NCI-H2029 treated with DMSO at 0.1 percent for 48 hours (cell line): Measurements from ENCODE around the gene TFAP2E.

Experiments used
- DNase-seq: peaks from one replicate; lab custom pipeline; 2025; lab: John Stamatoyannopoulos, UW

Gene TFAP2E

DNA sequence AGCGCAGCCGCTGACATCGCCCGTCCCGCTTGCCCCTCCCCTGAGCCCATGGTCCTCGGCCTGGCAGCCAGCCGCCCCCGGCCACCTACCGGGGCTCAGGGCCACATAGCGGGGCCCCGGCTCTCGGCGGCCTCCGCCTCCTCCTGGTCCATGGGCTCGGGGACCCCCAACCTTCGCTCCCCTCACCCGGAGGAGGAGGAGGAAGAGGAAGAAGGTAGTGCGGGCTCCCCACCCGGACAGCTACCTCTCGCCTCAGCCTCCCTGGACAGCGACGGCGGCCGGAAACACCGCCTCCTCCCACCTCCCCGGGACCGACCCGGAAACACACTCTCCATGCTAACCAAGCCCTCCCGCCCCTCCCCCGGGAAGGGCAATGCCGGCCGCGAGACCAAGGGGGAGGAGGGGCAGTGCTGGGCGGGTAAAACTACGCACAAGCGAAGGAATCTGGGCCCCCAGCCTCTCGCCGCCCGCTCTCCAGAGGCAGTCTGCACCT is 15.9 kb upstream of the TFAP2E start, which contains the start of gene KIAA0319L:
Gene KIAA0319L, minus strand, starts transcription at position 286 of the 493 bp plus-strand sequence. CDS start 2,912 bp downstream, outside the sequence.
- DNase-seq, result peak; percentile 59

DNA sequence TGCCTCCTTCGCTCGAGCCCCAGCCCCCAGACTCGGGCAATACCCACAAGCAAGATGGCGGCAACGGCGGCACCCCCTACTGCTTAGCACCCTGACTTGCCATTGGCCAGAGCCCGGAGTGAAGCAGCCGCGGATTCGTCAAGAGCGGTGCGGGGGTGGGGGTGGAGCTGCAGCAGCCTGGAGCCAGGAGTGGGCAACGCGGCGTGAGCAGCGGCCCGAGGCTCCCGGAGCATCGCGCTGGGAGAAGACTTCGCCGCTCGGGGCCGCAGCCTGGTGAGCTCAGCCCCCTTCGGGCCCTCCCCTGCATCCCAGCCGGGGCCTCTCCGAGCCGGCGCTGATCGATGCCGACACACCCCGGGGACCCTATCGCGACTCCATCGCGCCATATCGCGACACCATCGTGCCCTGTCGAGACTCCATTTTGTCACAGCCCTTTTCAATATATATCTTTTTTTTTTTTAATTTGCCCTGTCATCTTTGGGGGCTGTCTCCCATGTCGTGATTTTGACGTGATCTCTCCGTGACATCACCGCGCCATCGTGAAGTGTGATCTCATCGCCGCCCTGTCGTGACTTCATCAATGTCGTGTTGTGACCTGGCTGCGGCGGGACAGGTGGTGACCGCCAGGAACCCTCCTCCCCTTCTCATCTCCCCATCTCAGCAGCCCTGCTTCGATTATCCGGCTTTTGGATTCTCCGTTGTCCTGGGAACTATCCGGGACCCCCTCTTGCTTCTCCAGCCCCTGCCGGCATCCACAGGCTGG is 15.3 kb upstream of the TFAP2E start, which contains the start of gene NCDN:
Gene NCDN, plus strand, starts transcription at position 189 of the 763 bp plus-strand sequence. Its CDS starts 392 bp downstream, at position 581.
- DNase-seq, result peak; percentile 79

DNA sequence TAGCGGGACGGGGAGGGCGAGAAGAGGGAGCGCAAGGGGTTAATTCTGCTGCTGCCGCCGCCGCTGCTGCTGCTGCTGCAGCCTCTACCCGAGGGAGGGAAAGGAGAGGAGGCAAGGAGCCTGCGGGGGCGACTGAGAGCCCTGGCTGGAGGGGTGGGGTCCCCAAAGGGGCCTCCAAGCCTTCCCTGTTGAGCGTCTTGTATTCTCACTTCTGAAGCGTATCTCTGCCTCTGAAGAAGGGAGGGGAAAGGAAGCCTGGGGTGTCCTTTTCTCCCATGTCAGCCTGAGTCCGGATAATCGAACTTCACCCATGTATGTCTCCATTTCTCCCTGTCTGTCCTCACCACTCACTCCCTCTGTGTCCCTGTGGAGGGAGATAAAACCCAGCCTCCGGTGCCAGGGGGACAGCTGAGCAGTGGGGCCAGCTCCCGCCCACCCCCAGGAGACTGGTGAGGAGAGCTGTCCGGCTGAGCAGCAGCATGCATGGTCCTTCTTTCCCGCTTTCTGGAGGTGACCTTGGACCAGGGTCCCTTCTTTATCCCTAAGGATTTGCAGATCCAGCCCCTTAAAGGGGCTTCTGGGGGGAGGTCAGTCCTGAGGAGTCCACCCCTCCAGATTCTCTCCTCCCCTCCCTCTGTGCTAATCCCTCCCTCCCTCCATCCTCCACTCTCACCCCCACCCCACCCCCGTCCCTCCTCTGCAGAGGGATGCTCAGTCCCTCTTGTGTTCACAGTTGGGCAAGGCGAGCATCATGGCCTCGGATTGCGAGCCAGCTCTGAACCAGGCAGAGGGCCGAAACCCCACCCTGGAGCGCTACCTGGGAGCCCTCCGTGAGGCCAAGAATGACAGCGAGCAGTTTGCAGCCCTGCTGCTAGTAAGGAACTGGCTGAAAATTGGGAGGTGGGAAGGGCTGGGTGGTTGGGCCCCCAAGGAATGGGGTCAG is 14.5 kb upstream of the TFAP2E start:
- no peak for DNase-seq

DNA sequence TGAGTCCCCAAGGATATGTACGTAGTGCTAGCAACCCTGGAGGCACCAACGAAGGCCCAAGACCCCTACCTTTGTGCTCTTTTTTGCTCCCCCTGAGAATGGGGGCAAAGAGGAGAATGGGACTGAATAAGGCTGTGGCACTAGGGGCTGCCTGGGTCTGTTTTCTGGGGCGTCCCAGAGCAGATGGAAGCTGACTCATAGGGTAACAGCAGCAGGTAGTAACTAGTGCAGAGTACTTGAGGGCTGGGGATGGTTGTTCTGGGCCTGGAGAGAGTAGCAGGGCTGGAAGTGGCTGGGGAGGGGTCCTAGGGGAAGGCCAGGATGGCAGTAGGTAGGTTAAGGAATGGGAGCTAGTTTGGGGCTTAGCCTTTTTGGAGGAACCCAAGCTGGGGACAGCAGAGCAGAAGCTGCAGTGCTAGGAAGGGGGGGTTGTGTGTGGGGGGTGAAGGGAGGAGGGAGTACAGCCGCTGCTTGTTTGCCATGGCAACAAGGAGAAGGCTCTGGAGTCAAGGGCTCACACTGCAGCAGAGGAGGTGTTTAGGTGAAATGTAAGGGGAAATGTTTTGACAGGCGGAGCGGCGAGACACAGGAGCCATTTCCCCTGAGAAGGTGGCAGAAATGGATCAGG is 13.7 kb upstream of the TFAP2E start:
- DNase-seq, result no peak

DNA sequence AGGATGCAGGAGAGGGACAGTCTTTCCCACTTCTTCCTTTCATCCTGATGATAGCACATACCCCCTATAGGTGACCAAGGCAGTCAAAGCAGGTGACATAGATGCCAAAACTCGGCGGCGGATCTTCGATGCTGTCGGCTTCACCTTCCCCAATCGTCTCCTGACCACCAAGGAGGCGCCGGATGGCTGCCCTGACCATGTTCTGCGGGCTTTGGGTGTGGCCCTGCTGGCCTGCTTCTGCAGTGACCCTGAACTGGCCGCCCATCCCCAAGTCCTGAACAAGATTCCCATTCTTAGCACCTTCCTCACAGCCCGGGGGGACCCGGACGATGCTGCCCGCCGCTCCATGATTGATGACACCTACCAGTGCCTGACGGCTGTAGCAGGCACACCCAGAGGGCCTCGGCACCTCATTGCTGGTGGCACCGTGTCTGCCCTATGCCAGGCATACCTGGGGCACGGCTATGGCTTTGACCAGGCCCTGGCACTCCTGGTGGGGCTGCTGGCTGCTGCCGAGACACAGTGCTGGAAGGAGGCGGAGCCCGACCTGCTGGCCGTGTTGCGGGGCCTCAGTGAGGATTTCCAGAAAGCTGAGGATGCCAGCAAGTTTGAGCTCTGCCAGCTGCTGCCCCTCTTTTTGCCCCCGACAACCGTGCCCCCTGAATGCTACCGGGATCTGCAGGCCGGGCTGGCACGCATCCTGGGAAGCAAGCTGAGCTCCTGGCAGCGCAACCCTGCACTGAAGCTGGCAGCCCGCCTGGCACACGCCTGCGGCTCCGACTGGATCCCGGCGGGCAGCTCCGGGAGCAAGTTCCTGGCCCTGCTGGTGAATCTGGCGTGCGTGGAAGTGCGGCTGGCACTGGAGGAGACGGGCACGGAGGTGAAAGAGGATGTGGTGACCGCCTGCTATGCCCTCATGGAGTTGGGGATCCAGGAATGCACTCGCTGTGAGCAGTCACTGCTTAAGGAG is 12.6 kb upstream of the TFAP2E start:
- DNase-seq, result peak; percentile 17

DNA sequence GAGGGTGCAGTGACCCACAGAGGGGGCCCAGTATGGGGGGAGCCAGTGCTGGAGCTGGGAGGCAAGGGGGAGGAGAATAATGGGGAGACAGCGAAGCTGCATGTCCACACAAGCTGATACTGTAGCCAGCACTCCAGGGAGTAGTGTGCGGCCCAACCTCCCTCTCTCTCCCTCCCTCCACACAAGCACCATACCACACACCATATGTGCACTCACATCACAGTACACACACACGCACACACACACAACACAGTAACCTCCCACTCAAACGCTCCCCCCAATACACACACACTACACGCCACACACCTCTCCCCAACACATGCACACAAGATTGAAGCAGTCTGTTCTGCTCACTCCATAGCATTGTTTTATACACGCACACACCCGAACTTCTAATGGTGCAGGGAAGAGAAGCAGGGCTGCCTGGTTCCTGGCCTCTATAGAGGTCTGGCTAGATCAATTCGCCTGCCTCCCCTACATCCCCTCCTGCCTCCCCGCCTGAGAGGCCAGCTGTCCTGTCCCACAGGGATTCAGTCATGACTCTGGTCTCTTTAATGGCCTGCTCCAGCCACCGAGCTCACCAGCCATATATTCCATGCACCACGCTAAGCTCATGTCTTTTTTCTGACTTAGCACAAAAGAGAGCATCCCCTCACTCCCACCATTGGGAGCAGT is 11.7 kb upstream of the TFAP2E start:
- DNase-seq, result no peak

DNA sequence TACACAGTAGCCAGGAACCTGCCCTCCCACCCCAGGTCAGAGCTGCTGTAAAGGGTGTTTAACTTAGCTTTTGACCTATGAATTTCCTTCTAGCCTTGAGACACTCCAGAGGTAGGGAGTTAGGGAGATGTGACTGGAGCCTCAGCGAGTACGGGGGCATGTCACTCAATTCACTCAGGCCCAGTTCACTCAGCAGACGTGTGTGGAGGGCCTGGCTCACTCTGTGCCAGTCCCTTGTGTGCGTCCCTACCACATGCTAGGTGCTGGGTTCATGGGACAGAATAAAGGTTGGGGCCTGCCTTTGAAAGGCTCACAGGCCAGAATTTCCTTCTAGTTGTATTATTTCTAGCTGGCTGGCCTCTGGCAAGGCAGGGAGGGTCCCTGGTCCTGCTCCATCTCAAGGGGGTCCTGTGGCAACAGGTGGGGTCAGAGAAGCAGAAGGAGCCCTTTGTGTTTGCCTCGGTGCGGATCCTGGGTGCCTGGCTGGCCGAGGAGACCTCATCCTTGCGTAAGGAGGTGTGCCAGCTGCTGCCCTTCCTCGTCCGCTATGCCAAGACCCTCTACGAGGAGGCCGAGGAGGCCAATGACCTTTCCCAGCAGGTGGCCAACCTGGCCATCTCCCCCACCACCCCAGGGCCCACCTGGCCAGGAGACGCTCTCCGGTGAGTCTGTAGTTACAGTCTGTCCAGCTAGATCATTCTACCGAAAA is 11.0 kb upstream of the TFAP2E start:
- DNase-seq, result no peak

DNA sequence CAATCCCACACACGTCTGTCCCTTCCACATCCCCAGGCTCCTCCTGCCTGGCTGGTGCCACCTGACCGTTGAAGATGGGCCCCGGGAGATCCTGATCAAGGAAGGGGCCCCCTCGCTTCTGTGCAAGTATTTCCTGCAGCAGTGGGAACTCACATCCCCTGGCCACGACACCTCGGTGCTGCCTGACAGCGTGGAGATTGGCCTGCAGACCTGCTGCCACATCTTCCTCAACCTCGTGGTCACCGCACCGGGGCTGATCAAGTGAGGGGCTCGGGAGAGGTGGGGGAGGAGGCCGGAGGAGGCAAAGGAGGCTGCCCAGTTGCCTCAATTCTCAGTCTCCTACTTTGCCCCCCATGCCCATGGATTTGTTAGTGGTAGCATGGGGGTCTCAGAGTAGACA is 9.9 kb upstream of the TFAP2E start:
- no peak for DNase-seq

DNA sequence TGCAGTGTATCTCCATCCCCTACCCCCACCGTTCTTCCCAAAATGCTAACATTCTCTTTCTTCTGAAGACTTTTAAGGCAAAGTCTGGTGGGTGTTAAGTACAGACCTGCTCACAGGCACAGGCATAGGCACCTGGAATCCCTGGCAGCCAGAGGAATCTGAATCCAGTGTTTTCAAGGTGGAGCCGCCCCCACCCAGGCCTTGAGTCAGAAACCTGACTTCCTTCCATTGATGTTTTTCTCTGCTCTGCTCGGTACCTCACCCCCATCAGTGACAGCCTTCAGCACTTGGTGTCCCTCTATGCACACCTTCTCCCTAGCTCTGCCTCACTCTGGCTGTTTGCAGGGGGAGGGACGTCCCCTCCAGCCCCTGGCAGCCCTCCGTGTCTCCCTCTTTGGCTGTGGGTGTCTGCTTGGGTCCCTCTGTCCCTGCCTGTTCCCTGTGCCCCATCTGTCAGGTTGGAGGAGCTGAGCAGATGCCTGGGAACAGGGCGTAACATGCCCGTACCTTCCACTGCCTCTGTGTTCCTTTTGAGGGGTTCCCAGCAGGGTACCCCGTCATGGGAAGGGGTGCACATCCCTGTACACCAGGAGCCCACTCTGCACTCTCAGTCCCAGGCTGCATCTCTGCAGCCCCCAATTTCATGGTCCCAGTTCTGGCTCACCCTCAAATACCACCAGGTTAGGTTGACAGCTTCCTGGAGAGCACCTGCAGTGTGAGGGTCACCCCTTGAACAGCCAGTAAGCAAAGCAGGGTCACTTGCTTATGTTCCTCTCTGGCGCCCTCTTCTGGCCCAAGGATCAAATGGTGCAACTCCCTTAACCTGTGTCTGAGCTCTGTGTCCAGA is 8.9 kb upstream of the TFAP2E start:
- no peak for DNase-seq

DNA sequence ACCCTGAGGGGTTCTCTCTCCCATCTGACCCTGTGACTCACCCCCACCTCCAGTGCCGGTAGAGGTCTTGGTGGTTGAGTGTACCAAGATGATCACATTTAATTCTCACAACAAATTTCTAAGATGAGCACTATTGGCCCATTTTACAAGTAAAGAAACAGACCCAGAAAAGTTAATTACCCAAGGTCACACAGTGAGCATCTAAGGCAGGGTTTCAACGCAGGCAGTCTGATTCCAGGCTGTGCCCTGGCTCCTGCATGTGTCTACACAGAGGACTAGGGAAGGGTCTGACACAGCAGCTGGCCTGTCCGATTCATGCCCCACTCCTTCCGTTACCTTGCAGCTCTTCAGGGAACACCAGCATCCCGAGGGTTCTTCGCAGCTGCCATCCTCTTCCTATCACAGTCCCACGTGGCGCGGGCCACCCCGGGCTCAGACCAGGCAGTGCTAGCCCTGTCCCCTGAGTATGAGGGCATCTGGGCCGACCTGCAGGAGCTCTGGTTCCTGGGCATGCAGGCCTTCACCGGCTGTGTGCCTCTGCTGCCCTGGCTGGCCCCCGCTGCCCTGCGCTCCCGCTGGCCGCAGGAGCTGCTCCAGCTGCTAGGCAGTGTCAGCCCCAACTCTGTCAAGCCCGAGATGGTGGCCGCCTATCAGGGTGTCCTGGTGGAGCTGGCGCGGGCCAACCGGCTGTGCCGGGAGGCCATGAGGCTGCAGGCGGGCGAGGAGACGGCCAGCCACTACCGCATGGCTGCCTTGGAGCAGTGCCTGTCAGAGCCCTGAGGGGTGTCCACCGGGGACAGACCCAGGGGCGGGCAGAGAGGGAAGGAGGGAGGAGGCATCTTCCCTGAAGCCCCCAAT is 8.0 kb upstream of the TFAP2E start:
- no peak for DNase-seq

DNA sequence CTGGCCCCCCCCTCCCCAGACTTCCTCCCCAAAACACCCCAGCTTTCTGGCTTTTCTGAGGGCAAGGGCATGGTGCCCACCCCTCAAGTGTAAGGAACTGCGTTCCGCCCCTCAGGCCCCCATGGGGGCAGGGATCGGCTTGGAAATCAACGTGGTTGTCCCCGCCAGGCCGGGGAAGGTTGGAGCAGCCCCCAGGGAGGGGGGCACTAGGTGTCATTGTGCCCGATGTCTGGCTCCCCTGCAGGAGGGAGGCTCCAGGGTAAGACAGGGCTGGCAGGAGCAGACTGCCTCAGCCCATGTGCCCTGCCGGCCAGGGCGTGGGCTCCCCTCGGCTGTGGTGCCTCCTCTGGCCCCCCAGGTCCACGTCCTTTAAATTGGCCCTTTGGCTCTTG is 7.4 kb upstream of the TFAP2E start:
- DNase-seq, result no peak

DNA sequence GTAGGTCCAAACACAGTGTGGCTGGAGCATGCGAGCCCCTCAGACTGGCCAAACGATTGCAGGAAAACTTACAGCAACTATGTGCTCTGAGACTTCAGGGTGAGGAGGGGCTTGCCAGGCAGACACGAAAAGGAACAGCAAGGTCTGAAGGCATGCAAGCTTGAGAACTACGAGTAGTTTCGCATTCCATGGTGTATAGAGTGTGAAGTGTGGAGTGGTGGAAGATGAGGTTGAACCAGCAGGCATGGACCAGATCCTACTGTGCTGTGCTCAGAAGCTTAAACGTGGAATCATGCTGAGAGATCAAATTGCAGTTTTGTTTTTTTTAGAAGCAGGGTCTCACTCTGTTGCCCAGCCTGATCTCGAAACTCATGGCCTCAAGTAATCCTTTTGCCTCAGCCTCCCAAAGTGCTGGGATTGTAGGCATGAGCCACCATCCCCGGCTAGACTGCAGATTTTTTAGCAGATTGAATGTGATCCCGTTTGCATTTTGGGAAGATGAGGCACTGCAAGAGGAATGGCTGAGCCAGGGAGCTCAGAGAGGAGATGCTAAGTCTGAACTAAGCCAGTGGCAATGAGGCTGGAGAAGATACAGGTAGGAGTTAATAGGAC is 5.1 kb upstream of the TFAP2E start:
- DNase-seq, result no peak

DNA sequence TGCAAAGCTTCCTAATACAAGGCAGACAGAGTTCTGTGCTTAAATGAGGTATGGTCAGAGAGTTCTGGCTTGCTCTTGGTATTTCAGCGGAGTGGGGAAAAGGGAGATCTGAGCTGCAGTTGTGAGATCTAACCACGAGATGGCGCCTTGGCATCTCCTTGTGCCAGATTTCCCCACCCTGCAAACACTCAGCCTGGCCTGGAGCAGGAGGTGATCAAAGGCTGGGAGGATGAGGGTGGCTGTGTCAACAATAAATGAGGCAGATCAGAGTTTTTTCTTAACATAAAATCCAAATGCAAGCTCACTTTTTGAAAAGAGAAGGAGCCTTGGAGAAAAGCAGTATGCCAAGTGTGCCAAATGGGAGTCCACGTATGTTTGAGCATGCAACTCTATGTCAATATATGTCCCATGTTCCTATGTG is 4.1 kb upstream of the TFAP2E start:
- peak; percentile 29 for DNase-seq

DNA sequence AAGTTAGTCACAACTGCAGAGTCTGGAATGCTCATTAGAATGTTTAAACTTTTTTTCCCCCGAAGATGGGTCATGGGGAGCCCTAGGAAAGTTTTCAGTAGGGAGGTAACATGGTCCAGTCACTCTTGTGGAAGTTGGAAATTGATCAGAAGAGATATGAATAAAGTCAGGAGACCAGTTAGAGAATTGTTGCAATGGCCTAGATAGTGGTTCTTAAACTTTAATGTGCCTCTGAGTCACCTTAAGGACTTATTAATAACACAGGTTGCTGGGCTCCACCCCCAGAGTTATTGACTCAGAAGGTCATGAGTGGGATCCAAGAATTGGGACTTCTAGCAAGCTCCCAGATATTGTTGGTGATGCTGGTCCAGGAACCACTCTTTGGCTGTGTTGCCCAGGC is 3.2 kb upstream of the TFAP2E start:
- DNase-seq, result no peak

DNA sequence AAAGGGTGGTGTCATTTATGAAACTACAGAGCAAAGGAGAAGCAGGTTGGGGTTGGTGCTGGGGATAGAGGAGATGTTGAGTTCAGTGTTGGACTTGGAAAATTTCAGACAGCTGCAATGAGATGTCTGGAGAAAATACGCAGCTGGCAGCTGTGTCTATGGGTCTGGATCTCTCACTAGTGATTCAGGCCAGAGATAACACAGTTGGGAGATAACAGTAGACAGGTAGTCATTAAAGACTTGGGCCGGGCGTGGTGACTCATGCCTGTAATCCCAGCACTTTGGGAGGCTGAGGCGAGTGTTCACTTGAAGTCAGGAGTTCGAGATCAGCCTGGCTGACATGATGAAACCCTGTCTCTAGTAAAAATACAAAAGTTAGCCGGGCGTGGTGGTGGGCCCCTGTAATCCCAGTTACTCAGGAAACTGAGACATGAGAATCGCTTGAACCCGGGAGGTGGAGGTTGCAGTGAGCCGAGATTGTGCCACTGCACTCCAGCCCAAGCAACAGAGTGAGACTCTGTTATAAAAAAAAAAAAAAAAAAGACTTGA is 2.5 kb upstream of the TFAP2E start:
- DNase-seq, result no peak

DNA sequence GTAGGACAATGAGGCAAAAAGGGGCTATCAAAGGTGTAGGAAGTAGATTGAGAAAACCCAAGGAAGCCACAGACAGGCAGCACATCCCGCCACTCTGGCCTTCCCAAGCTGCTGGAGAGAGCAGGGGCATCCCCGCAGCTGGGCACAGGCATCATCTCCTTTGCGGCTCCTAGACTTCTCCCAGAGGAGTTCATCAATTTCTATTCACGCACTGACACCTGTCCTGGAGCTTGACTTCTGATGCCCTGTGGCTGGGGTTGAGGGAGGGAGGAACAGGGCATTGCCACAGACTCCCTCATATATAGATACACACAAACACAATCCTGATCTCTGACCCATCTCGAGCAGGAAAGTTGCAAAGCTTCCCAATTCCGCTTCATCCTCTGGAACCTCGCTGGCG is 1.9 kb upstream of the TFAP2E start:
- DNase-seq, result no peak

DNA sequence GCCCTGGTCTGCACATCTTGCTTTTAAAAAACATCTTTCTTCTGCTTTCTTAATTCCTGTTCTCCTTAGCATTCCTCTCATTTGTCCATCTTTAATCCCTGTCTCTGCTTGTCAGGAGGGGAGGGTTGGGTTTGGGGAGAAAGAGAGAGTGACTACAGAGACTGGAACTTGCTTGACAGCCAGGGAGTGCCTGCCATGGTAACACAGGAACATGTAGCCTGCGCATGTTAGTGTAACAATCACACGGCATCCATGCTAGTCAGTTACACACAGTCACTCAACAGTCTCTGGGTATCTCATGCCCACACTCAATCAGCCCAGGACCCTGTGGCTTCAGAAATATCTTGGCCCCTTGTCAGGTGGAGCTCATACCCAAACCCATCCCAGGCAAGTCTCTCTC is 818 bp upstream of the TFAP2E start:
- DNase-seq, result no peak
